ENCODE data around the gene SNRNP40.

- TF ChIP-seq POLR2A (IDR thresholded peaks at IDR 0.05): no peak
- TF ChIP-seq, protein P1, sequence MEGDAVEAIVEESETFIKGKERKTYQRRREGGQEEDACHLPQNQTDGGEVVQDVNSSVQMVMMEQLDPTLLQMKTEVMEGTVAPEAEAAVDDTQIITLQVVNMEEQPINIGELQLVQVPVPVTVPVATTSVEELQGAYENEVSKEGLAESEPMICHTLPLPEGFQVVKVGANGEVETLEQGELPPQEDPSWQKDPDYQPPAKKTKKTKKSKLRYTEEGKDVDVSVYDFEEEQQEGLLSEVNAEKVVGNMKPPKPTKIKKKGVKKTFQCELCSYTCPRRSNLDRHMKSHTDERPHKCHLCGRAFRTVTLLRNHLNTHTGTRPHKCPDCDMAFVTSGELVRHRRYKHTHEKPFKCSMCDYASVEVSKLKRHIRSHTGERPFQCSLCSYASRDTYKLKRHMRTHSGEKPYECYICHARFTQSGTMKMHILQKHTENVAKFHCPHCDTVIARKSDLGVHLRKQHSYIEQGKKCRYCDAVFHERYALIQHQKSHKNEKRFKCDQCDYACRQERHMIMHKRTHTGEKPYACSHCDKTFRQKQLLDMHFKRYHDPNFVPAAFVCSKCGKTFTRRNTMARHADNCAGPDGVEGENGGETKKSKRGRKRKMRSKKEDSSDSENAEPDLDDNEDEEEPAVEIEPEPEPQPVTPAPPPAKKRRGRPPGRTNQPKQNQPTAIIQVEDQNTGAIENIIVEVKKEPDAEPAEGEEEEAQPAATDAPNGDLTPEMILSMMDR (IDR thresholded peaks at IDR 0.05): no peak
These were observed 29.9 kb upstream of the SNRNP40 start for GRCh38 chr1:31326461-31326860.
